Trophoblast cell (in vitro differentiated cells and primary cell): ENCODE data around the gene GPC3.
"Not testable (repeated sequence)": the region's sequence is repeated elsewhere in the genome, so short reads cannot be mapped to it uniquely, and the experiment has no call there.

ENCODE experiments used
- DNase-seq, 2 donors: peaks; one replicate each; pipeline ENCODE4 v3.0.0-alpha.2; 2016
- H2AFZ ChIP-seq: 2 replicates; pipeline ENCODE4 v1.6.1; 2013; ENCODE audit warnings: low read length, moderate library complexity, mild to moderate bottlenecking; ENCODE audit not compliant: insufficient read depth, poor library complexity
- H2AK5ac ChIP-seq: 2 replicates; pipeline ENCODE4 v1.6.1; 2013; ENCODE audit warnings: mild to moderate bottlenecking, low read length
- H2BK120ac ChIP-seq: 2 replicates; pipeline ENCODE4 v1.6.1; 2013; ENCODE audit warnings: low read length, mild to moderate bottlenecking, moderate library complexity; ENCODE audit not compliant: insufficient read depth, poor library complexity
- H2BK12ac ChIP-seq: 2 replicates; pipeline ENCODE4 v1.6.1; 2013; ENCODE audit warnings: mild to moderate bottlenecking, low read length, moderate library complexity
- H2BK5ac ChIP-seq: 2 replicates; pipeline ENCODE4 v1.6.1; 2013; ENCODE audit warnings: low read length, low read depth, moderate library complexity, mild to moderate bottlenecking; ENCODE audit not compliant: poor library complexity
- H3K14ac ChIP-seq: 2 replicates; pipeline ENCODE4 v1.6.1; 2013; ENCODE audit warnings: mild to moderate bottlenecking, low read length
- H3K18ac ChIP-seq: 2 replicates; pipeline ENCODE4 v1.6.1; 2013; ENCODE audit warnings: mild to moderate bottlenecking, low read length
- H3K23ac ChIP-seq: 2 replicates; pipeline ENCODE4 v1.6.1; 2013; ENCODE audit warnings: low read length
- H3K27ac ChIP-seq: 2 replicates; pipeline ENCODE4 v1.5.1; 2013; ENCODE audit warnings: low read depth, mild to moderate bottlenecking, inconsistent platforms, low read length, moderate library complexity
- H3K27me3 ChIP-seq: 2 replicates; pipeline ENCODE4 v1.6.1; 2013; ENCODE audit warnings: inconsistent platforms, mild to moderate bottlenecking, low read length, moderate library complexity; ENCODE audit not compliant: insufficient read depth
- H3K36me3 ChIP-seq, 2 experiments: 1 replicate in 1 of 2; 2 replicates in 1 of 2; pipeline ENCODE4 v1.6.1; 2013; ENCODE audit warnings: low read length in 2 of 2, mild to moderate bottlenecking in 2 of 2, moderate library complexity in 1 of 2; ENCODE audit not compliant: insufficient read depth in 2 of 2, control insufficient read depth in 1 of 2
- H3K4ac ChIP-seq: 2 replicates; pipeline ENCODE4 v1.6.1; 2013; ENCODE audit warnings: low read depth, mild to moderate bottlenecking, low read length, moderate library complexity
- H3K4me1 ChIP-seq, 2 experiments: 1 replicate in 1 of 2; 2 replicates in 1 of 2; pipeline ENCODE4 v1.6.1; 2013; ENCODE audit warnings: low read length in 2 of 2, mild to moderate bottlenecking in 2 of 2, moderate library complexity in 1 of 2; ENCODE audit not compliant: insufficient read depth in 2 of 2, control insufficient read depth in 1 of 2
- H3K4me2 ChIP-seq: 2 replicates; pipeline ENCODE4 v1.6.1; 2013; ENCODE audit warnings: inconsistent platforms, mild to moderate bottlenecking, low read length, moderate library complexity
- H3K4me3 ChIP-seq: 2 replicates; pipeline ENCODE4 v1.5.1; 2013; ENCODE audit warnings: mild to moderate bottlenecking, low read depth, low read length, inconsistent platforms
- H3K79me1 ChIP-seq: one replicate; pipeline ENCODE4 v1.6.1; 2013; ENCODE audit warnings: low read length
- H3K79me2 ChIP-seq: 2 replicates; pipeline ENCODE4 v1.6.1; 2013; ENCODE audit warnings: low read length, mild to moderate bottlenecking; ENCODE audit not compliant: control insufficient read depth, insufficient read depth, poor library complexity
- H3K9ac ChIP-seq: 2 replicates; pipeline ENCODE4 v1.6.1; 2013; ENCODE audit warnings: mild to moderate bottlenecking, low read length
- H3K9me3 ChIP-seq: 2 replicates; pipeline ENCODE4 v1.6.1; 2013; ENCODE audit warnings: low read depth, mild to moderate bottlenecking, control low read depth, inconsistent platforms, low read length; ENCODE audit not compliant: insufficient read depth
- H4K12ac ChIP-seq: 2 replicates; pipeline ENCODE4 v1.6.1; 2013; ENCODE audit warnings: low read depth, mild to moderate bottlenecking, low read length, moderate library complexity
- H4K8ac ChIP-seq: 2 replicates; pipeline ENCODE4 v1.6.1; 2013; ENCODE audit warnings: low read depth, mild to moderate bottlenecking, low read length, moderate library complexity
- H4K91ac ChIP-seq: one replicate; pipeline ENCODE4 v1.6.1; 2013; ENCODE audit warnings: low read depth, mild to moderate bottlenecking, low read length, moderate library complexity
- WGBS: extraction: QIAGEN DNeasy Blood & Tissue Kit; methylation state at CpG from one replicate; pipeline ENCODE4 v1.1.7; 2013; ENCODE audit warnings: missing lambda C conversion rate; ENCODE audit not compliant: insufficient read length, insufficient coverage; ENCODE audit errors: extremely low coverage; 5-methylcytosine and 5-hydroxymethylcytosine counted together

The GPC3 gene

DNA sequence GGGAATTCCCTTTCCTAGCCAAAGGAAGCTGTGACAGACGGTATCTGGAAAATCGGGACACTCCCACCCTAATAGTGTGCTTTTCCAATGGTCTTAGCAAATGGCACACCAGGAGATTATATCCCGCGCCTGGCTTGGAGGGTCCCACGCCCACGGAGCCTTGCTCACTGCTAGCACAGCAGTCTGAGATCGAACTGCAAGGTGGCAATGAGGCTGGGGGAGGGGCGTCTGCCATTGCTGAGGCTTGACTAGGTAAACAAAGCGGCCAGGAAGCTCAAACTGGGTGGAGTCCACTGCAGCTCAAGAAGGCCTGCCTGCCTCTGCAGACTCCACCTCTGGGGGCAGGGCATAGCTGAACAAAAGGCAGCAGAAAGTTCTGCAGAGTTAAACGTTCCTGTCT, 364.0 kb downstream of the GPC3 start:
- H3K4ac ChIP-seq, H3K79me2 ChIP-seq, H3K27me3 ChIP-seq, H2AFZ ChIP-seq, DNase-seq, H2BK120ac ChIP-seq, H2BK5ac ChIP-seq, H3K4me1 ChIP-seq, H3K79me1 ChIP-seq, H3K14ac ChIP-seq, H3K9me3 ChIP-seq, H2AK5ac ChIP-seq, H3K36me3 ChIP-seq, H4K8ac ChIP-seq, H3K23ac ChIP-seq, H3K4me3 ChIP-seq, H3K9ac ChIP-seq, H3K4me2 ChIP-seq, H2BK12ac ChIP-seq, H4K91ac ChIP-seq, H4K12ac ChIP-seq, H3K27ac ChIP-seq, H3K18ac ChIP-seq: not testable (repeated sequence)
- no CpG with 5 or more reads among the region's 10 CpGs for WGBS

DNA sequence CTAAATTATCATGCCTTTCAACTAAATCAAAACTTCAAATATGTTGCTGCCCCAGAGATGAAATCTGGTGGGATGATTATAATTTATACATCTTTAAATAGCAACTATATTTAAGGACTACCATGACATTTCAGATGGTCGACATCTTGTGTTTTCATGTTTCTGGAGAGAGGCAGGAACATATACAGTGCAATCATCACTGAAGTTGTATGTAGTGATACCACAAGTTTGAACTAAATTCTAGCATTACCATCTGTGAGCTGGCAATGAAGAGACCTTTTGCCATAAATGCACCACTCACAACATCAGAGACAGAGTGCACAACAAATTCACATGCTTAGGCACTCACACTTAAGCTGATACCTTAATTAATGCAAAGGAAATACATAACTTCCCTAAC, 373.7 kb downstream of the GPC3 start:
- Histone ChIP-seq H2BK120ac (no peak overlapping the region), H3K4me2 (no peak overlapping the region), H2AK5ac (no peak overlapping the region), H3K36me3 (no peaks in the 10 kb centered on the region), H3K4ac (no peak overlapping the region), H4K8ac (no peak overlapping the region), H3K9ac (no peak overlapping the region), H3K4me3 (no peak overlapping the region), H3K79me1 (no peaks in the 10 kb centered on the region), H2AFZ (no peak overlapping the region), H3K4me1 (no peaks in the 10 kb centered on the region), H3K18ac (no peak overlapping the region), H2BK12ac (no peak overlapping the region), H3K27ac (no peak overlapping the region), H4K91ac (no peak overlapping the region), H2BK5ac (no peak overlapping the region), H3K9me3 (no peaks in the 10 kb centered on the region), H4K12ac (no peak overlapping the region), H3K23ac (no peak overlapping the region), H3K14ac (no peak overlapping the region), H3K79me2 (no peaks in the 10 kb centered on the region), H3K27me3 (no peaks in the 10 kb centered on the region)
- DNase-seq = no peak
- WGBS = no CpG with 5 or more reads among the region's 1 CpG

GRCh38 chrX:133610056-133610455, 375.3 kb downstream of the GPC3 start:
- no peak overlapping the region for H2AFZ ChIP-seq
- no peak overlapping the region for H3K18ac ChIP-seq
- H2AK5ac ChIP-seq = no peak overlapping the region
- H3K4ac ChIP-seq = no peak overlapping the region
- no peak overlapping the region for H3K23ac ChIP-seq
- H3K4me1 ChIP-seq = no peaks in the 10 kb centered on the region
- H3K79me2 ChIP-seq = no peaks in the 10 kb centered on the region
- H2BK12ac ChIP-seq = no peak overlapping the region
- WGBS = no CpG with 5 or more reads among the region's 1 CpG
- H3K4me2 ChIP-seq = no peak overlapping the region
- no peaks in the 10 kb centered on the region for H3K79me1 ChIP-seq
- H2BK120ac ChIP-seq = no peak overlapping the region
- H3K27ac ChIP-seq = no peak overlapping the region
- H4K91ac ChIP-seq = no peak overlapping the region
- no peaks in the 10 kb centered on the region for H3K36me3 ChIP-seq
- H4K12ac ChIP-seq = no peak overlapping the region
- H4K8ac ChIP-seq = no peak overlapping the region
- H2BK5ac ChIP-seq = no peak overlapping the region
- H3K9me3 ChIP-seq = no peaks in the 10 kb centered on the region
- DNase-seq = no peak
- no peak overlapping the region for H3K14ac ChIP-seq
- H3K4me3 ChIP-seq = no peak overlapping the region
- H3K9ac ChIP-seq = no peak overlapping the region
- no peaks in the 10 kb centered on the region for H3K27me3 ChIP-seq

- no peaks in the 10 kb centered on the region for H3K9me3 ChIP-seq
These were observed 376.2 kb downstream of the GPC3 start for GRCh38 chrX:133609166-133609565.

More at GRCh38 chrX:133609166-133609565, 376.2 kb downstream of the GPC3 start:
- no peak overlapping the region for H3K27ac ChIP-seq
- no peak overlapping the region for H3K9ac ChIP-seq
- no peaks in the 10 kb centered on the region for H3K79me1 ChIP-seq
- DNase-seq = no peak
- H2AFZ ChIP-seq = no peak overlapping the region
- H3K36me3 ChIP-seq = no peaks in the 10 kb centered on the region
- H3K4me1 ChIP-seq = no peaks in the 10 kb centered on the region
- H3K18ac ChIP-seq = no peak overlapping the region
- H2BK5ac ChIP-seq = no peak overlapping the region
- H3K14ac ChIP-seq = no peak overlapping the region
- no peak overlapping the region for H4K12ac ChIP-seq
- no peak overlapping the region for H3K4me2 ChIP-seq
- H3K4me3 ChIP-seq = no peak overlapping the region
- H4K91ac ChIP-seq = no peak overlapping the region
- H2BK12ac ChIP-seq = no peak overlapping the region
- no peak overlapping the region for H2BK120ac ChIP-seq
- H3K79me2 ChIP-seq = no peaks in the 10 kb centered on the region
- H3K4ac ChIP-seq = no peak overlapping the region
- no peak overlapping the region for H3K23ac ChIP-seq
- no peaks in the 10 kb centered on the region for H3K27me3 ChIP-seq
- H2AK5ac ChIP-seq = no peak overlapping the region
- no peak overlapping the region for H4K8ac ChIP-seq
- WGBS = no CpG with 5 or more reads among the region's 4 CpGs
